Activated CD4-positive, alpha-beta memory T cell treated with anti-CD3 and anti-CD28 coated beads for 36 hours (primary cell): ENCODE data around the gene COL6A3. TPM values are rescaled to one million over a fixed set of nuclear protein-coding genes. Genes with fewer than 3 reads are reported as not detected.

Experiments used
- CTCF ChIA-PET: fragments of 350-600 bp; sonication (Branson Sonifier 250); formaldehyde crosslinking; loops from one replicate; lab custom pipeline; 2021; ENCODE audit warnings: antibody characterized with exemption, inconsistent platforms; lab: Charles Lee
- POLR2A ChIA-PET: fragments of 350-600 bp; sonication (Branson Sonifier 250); formaldehyde crosslinking; loops from one replicate; lab custom pipeline; 2021; ENCODE audit warnings: antibody characterized with exemption; lab: Charles Lee
- DNase-seq: peaks from one replicate; pipeline ENCODE4 v3.0.0-alpha.2; 2020
- H3K27ac Mint-ChIP-seq: one replicate; pipeline ENCODE4 v1.8.0; 2021; ENCODE audit warnings: mixed read lengths
- H3K27me3 Mint-ChIP-seq: one replicate; pipeline ENCODE4 v1.8.0; 2021; ENCODE audit warnings: mixed read lengths
- H3K36me3 Mint-ChIP-seq: one replicate; pipeline ENCODE4 v1.8.0; 2021; ENCODE audit warnings: mixed read lengths
- H3K4me1 Mint-ChIP-seq: one replicate; pipeline ENCODE4 v1.8.0; 2021; ENCODE audit warnings: low read depth, mixed read lengths
- H3K4me3 Mint-ChIP-seq: one replicate; pipeline ENCODE4 v1.8.0; 2021; ENCODE audit warnings: mild to moderate bottlenecking, mixed read lengths
- H3K9me3 Mint-ChIP-seq: one replicate; pipeline ENCODE4 v1.8.0; 2021; ENCODE audit warnings: mixed read lengths
- intact Hi-C: fragments of 100-400 bp; cut with micrococcal nuclease; formaldehyde crosslinking; loops from one replicate; pipeline ENCODE4 v1.15.1; 2023
- total RNA-seq, 2 experiments: library from RNA; stranded (reverse); gene quantifications; one replicate each; pipeline ENCODE4 v1.2.3, GENCODE V29; 2021

COL6A3 gene
- total RNA-seq, 2 experiments from 2014 or later: 27.7 to 29.7 TPM

GRCh38 chr2:237450583-237450982 lies 36.6 kb upstream of the COL6A3 start:
- Mint-ChIP-seq H3K27ac (no peak overlapping the region), H3K27me3 (no peaks in the 10 kb centered on the region), H3K36me3 (no peaks in the 10 kb centered on the region), H3K4me3 (no peak overlapping the region), H3K9me3 (peaks cover 6% of the 10 kb centered on the region), H3K4me1 (peaks cover 7% of the 10 kb centered on the region)
- ChIA-PET CTCF (interaction anchor here (0.9 to 2.4 kb wide), 4 partner anchors 9 to 29 kb away, joined by 3 to 12 read pairs (median 6); no protein-coding TSS in a partner anchor), POLR2A (interaction anchor here (1.3 kb wide), 1 partner anchor 9 kb away, joined by 4 read pairs; no protein-coding TSS in a partner anchor)
- intact Hi-C loops: no loop called here
- no peak for DNase-seq

GRCh38 chr2:237450108-237450507 lies 36.1 kb upstream of the COL6A3 start:
- CTCF ChIA-PET: interaction anchor here (1.4 to 2.4 kb wide), 2 partner anchors 25 to 29 kb away, joined by 5 to 12 read pairs; no protein-coding TSS in a partner anchor
- Mint-ChIP-seq H3K4me3 (no peak overlapping the region), H3K36me3 (no peaks in the 10 kb centered on the region), H3K27ac (no peak overlapping the region), H3K27me3 (no peaks in the 10 kb centered on the region), H3K9me3 (peaks cover 6% of the 10 kb centered on the region), H3K4me1 (peaks cover 11% of the 10 kb centered on the region)
- POLR2A ChIA-PET: interaction anchor here (1.3 kb wide), 1 partner anchor 9 kb away, joined by 4 read pairs; no protein-coding TSS in a partner anchor
- DNase-seq: no peak
- intact Hi-C loops: no loop called here

- Mint-ChIP-seq H3K4me1 (peaks cover 16% of the 10 kb centered on the region), H3K27ac (no peak overlapping the region), H3K4me3 (no peak overlapping the region), H3K36me3 (no peaks in the 10 kb centered on the region), H3K9me3 (peaks cover 3% of the 10 kb centered on the region), H3K27me3 (no peaks in the 10 kb centered on the region)
- intact Hi-C loops: no loop called here
- no peak for DNase-seq
- POLR2A ChIA-PET: interaction anchor here (1.3 kb wide), 1 partner anchor 8 kb away, joined by 4 read pairs; no protein-coding TSS in a partner anchor
- CTCF ChIA-PET: interaction anchor here (1.4 to 2.4 kb wide), 2 partner anchors 26 to 28 kb away, joined by 5 to 12 read pairs; no protein-coding TSS in a partner anchor
These were observed 35.4 kb upstream of the COL6A3 start for GRCh38 chr2:237449193-237449881.

GRCh38 chr2:237448626-237449025 lies 34.7 kb upstream of the COL6A3 start:
- Mint-ChIP-seq H3K27ac (no peak overlapping the region), H3K4me1 (peaks cover 18% of the 10 kb centered on the region), H3K36me3 (no peaks in the 10 kb centered on the region), H3K4me3 (no peak overlapping the region), H3K9me3 (no peaks in the 10 kb centered on the region), H3K27me3 (peaks cover 2% of the 10 kb centered on the region)
- DNase-seq: no peak
- intact Hi-C loops: no loop called here
- ChIA-PET CTCF (interaction anchor here (1.4 kb wide), 1 partner anchor 27 kb away, joined by 5 read pairs; no protein-coding TSS in a partner anchor), POLR2A (no interaction called here)

GRCh38 chr2:237448171-237448570 lies 34.2 kb upstream of the COL6A3 start:
- intact Hi-C loops: no loop called here
- H3K9me3 Mint-ChIP-seq: no peaks in the 10 kb centered on the region
- no peaks in the 10 kb centered on the region for H3K36me3 Mint-ChIP-seq
- H3K4me1 Mint-ChIP-seq: peaks cover 19% of the 10 kb centered on the region
- H3K27ac Mint-ChIP-seq: no peak overlapping the region
- DNase-seq: no peak
- ChIA-PET POLR2A (no interaction called here), CTCF (no interaction called here)
- peaks cover 2% of the 10 kb centered on the region for H3K27me3 Mint-ChIP-seq
- no peak overlapping the region for H3K4me3 Mint-ChIP-seq

- no peak overlapping the region for H3K4me3 Mint-ChIP-seq
- no peaks in the 10 kb centered on the region for H3K9me3 Mint-ChIP-seq
- no peaks in the 10 kb centered on the region for H3K36me3 Mint-ChIP-seq
- intact Hi-C loops: no loop called here
- H3K27ac Mint-ChIP-seq: no peak overlapping the region
- ChIA-PET CTCF (no interaction called here), POLR2A (no interaction called here)
- no peak for DNase-seq
- H3K27me3 Mint-ChIP-seq: peaks cover 2% of the 10 kb centered on the region
- peaks cover 25% of the 10 kb centered on the region for H3K4me1 Mint-ChIP-seq
These were observed 33.5 kb upstream of the COL6A3 start for GRCh38 chr2:237447496-237447895.

- Mint-ChIP-seq H3K4me1 (peaks cover 37% of the 10 kb centered on the region), H3K27me3 (peaks cover 2% of the 10 kb centered on the region), H3K27ac (no peak overlapping the region), H3K9me3 (no peaks in the 10 kb centered on the region), H3K4me3 (no peak overlapping the region), H3K36me3 (no peaks in the 10 kb centered on the region)
- DNase-seq: no peak
- intact Hi-C loops: no loop called here
- CTCF ChIA-PET: interaction anchor here (1.7 kb wide), 1 partner anchor 29 kb away, joined by 3 read pairs; no protein-coding TSS in a partner anchor
- POLR2A ChIA-PET: no interaction called here
These were observed 32.3 kb upstream of the COL6A3 start for GRCh38 chr2:237446338-237446665.

- DNase-seq: no peak
- Mint-ChIP-seq H3K4me1 (peaks cover 43% of the 10 kb centered on the region), H3K9me3 (no peaks in the 10 kb centered on the region), H3K27me3 (peaks cover 2% of the 10 kb centered on the region), H3K36me3 (no peaks in the 10 kb centered on the region), H3K27ac (no peak overlapping the region), H3K4me3 (no peak overlapping the region)
- intact Hi-C loops: no loop called here
- CTCF ChIA-PET: interaction anchor here (1.7 kb wide), 1 partner anchor 30 kb away, joined by 3 read pairs; no protein-coding TSS in a partner anchor
- POLR2A ChIA-PET: no interaction called here
These were observed 31.8 kb upstream of the COL6A3 start for GRCh38 chr2:237445611-237446337.

GRCh38 chr2:237444071-237444470 lies 30.1 kb upstream of the COL6A3 start:
- Mint-ChIP-seq H3K9me3 (peaks cover 2% of the 10 kb centered on the region), H3K36me3 (no peaks in the 10 kb centered on the region), H3K4me1 (peaks cover 56% of the 10 kb centered on the region), H3K27me3 (peaks cover 2% of the 10 kb centered on the region), H3K4me3 (no peak overlapping the region), H3K27ac (no peak overlapping the region)
- no peak for DNase-seq
- intact Hi-C loops: no loop called here
- ChIA-PET POLR2A (interaction anchor here (1.0 kb wide), 1 partner anchor 290 kb away, joined by 3 read pairs; no protein-coding TSS in a partner anchor), CTCF (interaction anchor here (2.3 to 5.0 kb wide), 2 partner anchors 23 to 31 kb away, joined by 8 to 62 read pairs; no protein-coding TSS in a partner anchor)

GRCh38 chr2:237441605-237442274 lies 27.8 kb upstream of the COL6A3 start:
- POLR2A ChIA-PET: interaction anchor here (0.8 to 3.7 kb wide), 6 partner anchors 8 to 287 kb away, joined by 3 to 90 read pairs (median 8); no protein-coding TSS in a partner anchor

GRCh38 chr2:237440819-237441281 lies 26.9 kb upstream of the COL6A3 start:
- Mint-ChIP-seq H3K36me3 (no peaks in the 10 kb centered on the region), H3K27me3 (peaks cover 2% of the 10 kb centered on the region), H3K27ac (peak overlapping the region; percentile 98), H3K4me1 (peaks cover 82% of the 10 kb centered on the region), H3K9me3 (peaks cover 2% of the 10 kb centered on the region), H3K4me3 (peak overlapping the region; percentile 45)
- ChIA-PET CTCF (interaction anchor here (0.8 to 5.0 kb wide), 6 partner anchors 10 to 72 kb away, joined by 3 to 62 read pairs (median 16); no protein-coding TSS in a partner anchor), POLR2A (interaction anchor here (0.7 to 3.7 kb wide), 7 partner anchors 11 to 286 kb away, joined by 3 to 90 read pairs (median 6); no protein-coding TSS in a partner anchor)
- intact Hi-C loops: loop anchor here (1.0 to 2.0 kb wide), 9 partner anchors 9 to 558 kb away; no protein-coding TSS in a partner anchor
- DNase-seq: peak; percentile 86

More at GRCh38 chr2:237441605-237442274, 27.8 kb upstream of the COL6A3 start:
- peak overlapping the region; percentile 40 for H3K4me3 Mint-ChIP-seq
- intact Hi-C loops: loop anchor here (1.0 to 2.0 kb wide), 9 partner anchors 9 to 557 kb away; no protein-coding TSS in a partner anchor
- H3K4me1 Mint-ChIP-seq: peaks cover 73% of the 10 kb centered on the region
- peak; percentile 69 for DNase-seq
- CTCF ChIA-PET: interaction anchor here (1.2 to 5.0 kb wide), 6 partner anchors 9 to 34 kb away, joined by 3 to 62 read pairs (median 16); no protein-coding TSS in a partner anchor
- H3K36me3 Mint-ChIP-seq: no peaks in the 10 kb centered on the region
- H3K27ac Mint-ChIP-seq: peak overlapping the region; percentile 98
- peaks cover 2% of the 10 kb centered on the region for H3K27me3 Mint-ChIP-seq
- H3K9me3 Mint-ChIP-seq: peaks cover 2% of the 10 kb centered on the region
